Esophagus (tissue), 2 donors: ENCODE measurements around the gene ARID5B. TPM values are rescaled to one million over a fixed set of nuclear protein-coding genes. Genes with fewer than 3 reads are reported as not detected.

ENCODE experiments used
- H3K27ac ChIP-seq, 2 donors: one replicate each; pipeline ENCODE4 v1.5.1; 2013; ENCODE audit warnings: low read depth in 2 of 2, mild to moderate bottlenecking in 2 of 2, inconsistent platforms in 1 of 2, low read length in 1 of 2, moderate library complexity in 1 of 2
- H3K27me3 ChIP-seq, 2 donors: one replicate each; pipeline ENCODE4 v1.6.1; 2013; ENCODE audit warnings: low read length in 2 of 2, control low read depth in 1 of 2, mild to moderate bottlenecking in 1 of 2; ENCODE audit not compliant: insufficient read depth in 2 of 2, control insufficient read depth in 1 of 2
- H3K36me3 ChIP-seq, 2 donors: one replicate each; pipeline ENCODE4 v1.6.1; 2013; ENCODE audit warnings: low read length in 1 of 2; ENCODE audit not compliant: control insufficient read depth in 2 of 2, insufficient read depth in 2 of 2
- H3K4me1 ChIP-seq, 2 donors: one replicate each; pipeline ENCODE4 v1.6.1; 2013; ENCODE audit warnings: low read length in 1 of 2; ENCODE audit not compliant: control insufficient read depth in 2 of 2, insufficient read depth in 2 of 2
- H3K4me3 ChIP-seq, 2 donors: one replicate each; pipeline ENCODE4 v1.5.1; 2013; ENCODE audit warnings: low read length in 2 of 2, mild to moderate bottlenecking in 2 of 2, low read depth in 1 of 2, moderate library complexity in 1 of 2
- H3K9me3 ChIP-seq, 2 donors: one replicate each; pipeline ENCODE4 v1.6.1; 2013; ENCODE audit warnings: mild to moderate bottlenecking in 2 of 2, low read depth in 1 of 2, low read length in 1 of 2, moderate library complexity in 1 of 2; ENCODE audit not compliant: control insufficient read depth in 2 of 2, insufficient read depth in 1 of 2
- WGBS, 2 donors: extraction: QIAGEN DNeasy Blood & Tissue Kit; methylation state at CpG; one replicate each; pipeline ENCODE4 v1.1.7; 2013; 5-methylcytosine and 5-hydroxymethylcytosine counted together
- polyA plus RNA-seq, 2 donors: library from polyadenylated mRNA; stranded (reverse); fragments of 200-250 nt; gene quantifications; one replicate each; pipeline ENCODE4 v1.2.3, GENCODE V29; 2013
- donor health status: healthy with polysubstance abuse.
- donor health status: Bipolar disorder and iron deficiency.

The ARID5B gene
- polyA plus RNA-seq, 2 donors = 6.7 to 7.7 TPM

GRCh38 chr10:62048919-62049623, 147.6 kb downstream of the ARID5B start:
- Histone ChIP-seq H3K4me1 (peaks cover 0 to 13% of the 10 kb centered on the region in 2 donors), H3K9me3 (no peaks in the 10 kb centered on the region), H3K4me3 (peak overlapping the region; percentile 54 to 70), H3K36me3 (peaks cover 4 to 7% of the 10 kb centered on the region in 2 donors), H3K27ac (peak overlapping the region; percentile 90 to 95), H3K27me3 (no peaks in the 10 kb centered on the region)
- WGBS, 2 donors = 8% methylated on average over 21 of the region's 21 CpGs

- Histone ChIP-seq H3K4me3 (peak overlapping the region; percentile 54 to 70), H3K27me3 (no peaks in the 10 kb centered on the region), H3K4me1 (peaks cover 0 to 13% of the 10 kb centered on the region in 2 donors), H3K36me3 (peaks cover 4 to 7% of the 10 kb centered on the region in 2 donors), H3K27ac (peak overlapping the region; percentile 90 to 95), H3K9me3 (no peaks in the 10 kb centered on the region)
- 9 to 17% methylated on average over 2 of the region's 2 CpGs for WGBS, 2 donors
These were observed 148.3 kb downstream of the ARID5B start for GRCh38 chr10:62049624-62050345.

GRCh38 chr10:62050346-62050892, 148.9 kb downstream of the ARID5B start:
- H3K9me3 ChIP-seq = no peaks in the 10 kb centered on the region
- peak overlapping the region in 1 of 2 donors; percentile 67 for H3K27ac ChIP-seq
- H3K27me3 ChIP-seq = no peaks in the 10 kb centered on the region
- peaks cover 4 to 7% of the 10 kb centered on the region in 2 donors for H3K36me3 ChIP-seq
- H3K4me1 ChIP-seq = peaks cover 0 to 13% of the 10 kb centered on the region in 2 donors
- WGBS, 2 donors = 16 to 25% methylated on average over 5 of the region's 5 CpGs
- peak overlapping the region; percentile 29 to 70 for H3K4me3 ChIP-seq

GRCh38 chr10:62050893-62051433, 149.5 kb downstream of the ARID5B start:
- no peaks in the 10 kb centered on the region for H3K27me3 ChIP-seq
- H3K4me3 ChIP-seq = peak overlapping the region; percentile 29 to 70
- peaks cover 4 to 7% of the 10 kb centered on the region in 2 donors for H3K36me3 ChIP-seq
- no peaks in the 10 kb centered on the region for H3K9me3 ChIP-seq
- H3K4me1 ChIP-seq = peaks cover 0 to 13% of the 10 kb centered on the region in 2 donors
- 11 to 33% methylated on average over 9 of the region's 9 CpGs for WGBS, 2 donors
- peak overlapping the region; percentile 60 to 67 for H3K27ac ChIP-seq

GRCh38 chr10:62052276-62052675, 150.8 kb downstream of the ARID5B start:
- H3K27me3 ChIP-seq = no peaks in the 10 kb centered on the region
- H3K27ac ChIP-seq = no peak overlapping the region
- no peaks in the 10 kb centered on the region for H3K9me3 ChIP-seq
- WGBS, 2 donors = 92 to 95% methylated on average over 4 of the region's 4 CpGs
- no peak overlapping the region for H3K4me3 ChIP-seq
- peaks cover 4 to 11% of the 10 kb centered on the region in 2 donors for H3K36me3 ChIP-seq
- H3K4me1 ChIP-seq = peaks cover 0 to 8% of the 10 kb centered on the region in 2 donors

GRCh38 chr10:62053860-62054259, 152.4 kb downstream of the ARID5B start:
- Histone ChIP-seq H3K4me3 (no peak overlapping the region), H3K4me1 (peaks cover 0 to 2% of the 10 kb centered on the region in 2 donors), H3K36me3 (peaks cover 4 to 11% of the 10 kb centered on the region in 2 donors), H3K9me3 (no peaks in the 10 kb centered on the region), H3K27ac (no peak overlapping the region), H3K27me3 (no peaks in the 10 kb centered on the region)
- 21 to 39% methylated on average over 2 of the region's 2 CpGs for WGBS, 2 donors

- Histone ChIP-seq H3K27ac (peak overlapping the region; percentile 35 to 79), H3K4me3 (no peak overlapping the region), H3K9me3 (no peaks in the 10 kb centered on the region), H3K36me3 (peaks cover 4 to 11% of the 10 kb centered on the region in 2 donors), H3K4me1 (peaks cover 0 to 2% of the 10 kb centered on the region in 2 donors), H3K27me3 (no peaks in the 10 kb centered on the region)
These were observed 152.9 kb downstream of the ARID5B start for GRCh38 chr10:62054408-62054807.

GRCh38 chr10:62054830-62055229, 153.3 kb downstream of the ARID5B start:
- 64 to 75% methylated on average over 1 of the region's 1 CpG for WGBS, 2 donors
- H3K36me3 ChIP-seq = peaks cover 4 to 11% of the 10 kb centered on the region in 2 donors
- no peak overlapping the region for H3K4me3 ChIP-seq

GRCh38 chr10:62056219-62056618, 154.7 kb downstream of the ARID5B start:
- Histone ChIP-seq H3K27me3 (no peaks in the 10 kb centered on the region), H3K9me3 (no peaks in the 10 kb centered on the region), H3K36me3 (peaks cover 4 to 11% of the 10 kb centered on the region in 2 donors), H3K4me1 (peaks cover 0 to 2% of the 10 kb centered on the region in 2 donors), H3K27ac (peak overlapping the region in 1 of 2 donors; percentile 48), H3K4me3 (no peak overlapping the region)
- 83 to 86% methylated on average over 2 of the region's 2 CpGs for WGBS, 2 donors

More at GRCh38 chr10:62054830-62055229, 153.3 kb downstream of the ARID5B start:
- Histone ChIP-seq H3K4me1 (peaks cover 0 to 2% of the 10 kb centered on the region in 2 donors), H3K27ac (peak overlapping the region in 1 of 2 donors; percentile 35), H3K9me3 (no peaks in the 10 kb centered on the region), H3K27me3 (no peaks in the 10 kb centered on the region)
